GM12874 (cell line): ENCODE results near the gene NTMT1.

Experiments used
- CTCF ChIP-seq: IDR thresholded peaks from 2 replicates; pipeline ENCODE4 v1.5.1; 2011; ENCODE audit warnings: low read depth, mild to moderate bottlenecking, control low read depth, low read length, moderate library complexity; ENCODE audit not compliant: insufficient read depth

The NTMT1 gene

GRCh38 chr9:129583308-129584038, 42.5 kb upstream of the NTMT1 start:
- no peak for TF ChIP-seq CTCF

- TF ChIP-seq CTCF: no peak
Measured at GRCh38 chr9:129584136-129584535, 41.8 kb upstream of the NTMT1 start.

- TF ChIP-seq CTCF: no peak
Measured at GRCh38 chr9:129585352-129585751, 40.6 kb upstream of the NTMT1 start.

GRCh38 chr9:129586245-129586644, 39.7 kb upstream of the NTMT1 start:
- TF ChIP-seq CTCF: no peak

- no peak for TF ChIP-seq CTCF
Measured at GRCh38 chr9:129586685-129587084, 39.3 kb upstream of the NTMT1 start.

GRCh38 chr9:129587487-129588262, 38.3 kb upstream of the NTMT1 start:
- no peak for TF ChIP-seq CTCF

GRCh38 chr9:129590466-129590865, 35.5 kb upstream of the NTMT1 start:
- no peak for TF ChIP-seq CTCF
